ENCODE data around the gene TASOR2. TPM values are rescaled to one million over a fixed set of nuclear protein-coding genes. Genes with fewer than 3 reads are reported as not detected.

The TASOR2 gene
- total RNA-seq, 1 experiment from 2014 or later = 80.3 TPM

DNA sequence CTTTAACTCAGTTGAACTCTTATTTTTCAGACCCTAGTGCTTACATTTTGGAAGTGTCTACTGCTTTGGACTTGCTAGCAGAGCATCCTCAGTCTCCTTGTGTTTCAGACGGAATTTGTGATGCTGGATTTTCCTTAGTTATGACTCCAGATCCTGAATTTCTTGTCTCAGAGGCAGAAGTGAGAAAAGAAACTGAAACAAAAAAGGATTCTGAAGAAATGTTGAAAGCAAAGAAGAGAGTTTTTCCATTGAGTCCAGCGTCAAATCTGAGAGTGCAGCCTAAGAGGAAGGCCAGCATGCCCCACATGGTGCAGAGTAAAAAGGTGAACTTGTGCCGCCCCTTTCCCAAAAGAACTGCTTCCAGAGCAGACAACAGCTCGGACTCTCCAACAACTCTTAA, 46.1 kb downstream of the TASOR2 start:
- Histone ChIP-seq H3K9me3 (ENCODE audit: control insufficient read depth in 1 of 2, insufficient read depth in 1 of 2, low read depth in 1 of 2, low read length in 2 of 2) (no peaks in the 10 kb centered on the region), H3K36me3 (ENCODE audit: control insufficient read depth in 1 of 2, insufficient read depth in 2 of 2, low read length in 2 of 2) (peaks cover 15 to 36% of the 10 kb centered on the region in 2 experiments), H3K9me2 (ENCODE audit: insufficient read depth) (no peaks in the 10 kb centered on the region), H2AFZ (ENCODE audit: low read depth, low read length, poor library complexity, severe bottlenecking) (no peak overlapping the region), H3K4me1 (ENCODE audit: control insufficient read depth in 1 of 2, insufficient read depth in 2 of 2, low read length in 2 of 2) (no peaks in the 10 kb centered on the region), H3K4me3 (replicated peaks in 1 of 2; ENCODE audit: low read depth in 1 of 2, low read length in 2 of 2) (no peak overlapping the region), H3K27ac (ENCODE audit: low read depth, low read length) (no peak overlapping the region), H3K9ac (ENCODE audit: low read length) (no peak overlapping the region), H3K4me2 (ENCODE audit: low read length) (no peak overlapping the region), H3K27me3 (ENCODE audit: insufficient read depth, low read length) (no peaks in the 10 kb centered on the region), H3K79me2 (ENCODE audit: insufficient read depth, low read length) (peaks cover 18% of the 10 kb centered on the region), H4K20me1 (ENCODE audit: insufficient read depth) (no peaks in the 10 kb centered on the region; the same call in 1 of the 2 replicates)
- RAD21 ChIA-PET (ENCODE audit: low non-redundant PET in 1 of 2, low total read pairs in 2 of 2, uncharacterized antibody in 2 of 2, unreplicated experiment in 2 of 2) = no interaction called here
- CTCF ChIA-PET = interaction anchor here (1.1 kb wide), 1 partner anchor 13 kb away, joined by 3 read pairs; no protein-coding TSS in a partner anchor
- ATAC-seq (no peak), DNase-seq (ENCODE audit: low read depth, low spot score) (no peak)
- no TSS peak for BruUV-seq (replicated peaks)
- TF ChIP-seq POLR2A (IDR thresholded peaks at IDR 0.05; ENCODE audit: borderline replicate concordance, extremely low read depth, insufficient read depth, insufficient read length) (no peak), RAD21 (IDR thresholded peaks at IDR 0.05; ENCODE audit: low read depth) (no peak), CBX3 (IDR thresholded peaks at IDR 0.05; ENCODE audit: low read depth) (no peak), FOSL1 (IDR thresholded peaks at IDR 0.05; ENCODE audit: low read depth) (no peak), POLR2AphosphoS5 (IDR thresholded peaks at IDR 0.05; ENCODE audit: low read depth, low read length) (no peak), ZFX (IDR thresholded peaks at IDR 0.05) (no peak), EZH2 (IDR thresholded peaks at IDR 0.05) (no peak), ATF3 (IDR thresholded peaks at IDR 0.05) (no peak), YY1 (IDR thresholded peaks at IDR 0.05; ENCODE audit: extremely low read depth, insufficient replicate concordance, low read depth, low read length) (no peak), TCF7L2 (IDR thresholded peaks at IDR 0.05; ENCODE audit: borderline replicate concordance, extremely low read depth, insufficient read depth, insufficient read length) (no peak), ZNF274 (IDR thresholded peaks at IDR 0.05; ENCODE audit: low read depth, low read length) (no peak), ELF1 (IDR thresholded peaks at IDR 0.05; ENCODE audit: borderline replicate concordance, low read depth) (no peak), JUND (IDR thresholded peaks at IDR 0.05) (no peak), CEBPB (IDR thresholded peaks at IDR 0.05; ENCODE audit: low read depth) (no peak), EGR1 (IDR thresholded peaks at IDR 0.05; ENCODE audit: low read depth) (no peak)
- TF ChIP-seq, protein P1, sequence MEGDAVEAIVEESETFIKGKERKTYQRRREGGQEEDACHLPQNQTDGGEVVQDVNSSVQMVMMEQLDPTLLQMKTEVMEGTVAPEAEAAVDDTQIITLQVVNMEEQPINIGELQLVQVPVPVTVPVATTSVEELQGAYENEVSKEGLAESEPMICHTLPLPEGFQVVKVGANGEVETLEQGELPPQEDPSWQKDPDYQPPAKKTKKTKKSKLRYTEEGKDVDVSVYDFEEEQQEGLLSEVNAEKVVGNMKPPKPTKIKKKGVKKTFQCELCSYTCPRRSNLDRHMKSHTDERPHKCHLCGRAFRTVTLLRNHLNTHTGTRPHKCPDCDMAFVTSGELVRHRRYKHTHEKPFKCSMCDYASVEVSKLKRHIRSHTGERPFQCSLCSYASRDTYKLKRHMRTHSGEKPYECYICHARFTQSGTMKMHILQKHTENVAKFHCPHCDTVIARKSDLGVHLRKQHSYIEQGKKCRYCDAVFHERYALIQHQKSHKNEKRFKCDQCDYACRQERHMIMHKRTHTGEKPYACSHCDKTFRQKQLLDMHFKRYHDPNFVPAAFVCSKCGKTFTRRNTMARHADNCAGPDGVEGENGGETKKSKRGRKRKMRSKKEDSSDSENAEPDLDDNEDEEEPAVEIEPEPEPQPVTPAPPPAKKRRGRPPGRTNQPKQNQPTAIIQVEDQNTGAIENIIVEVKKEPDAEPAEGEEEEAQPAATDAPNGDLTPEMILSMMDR (IDR thresholded peaks at IDR 0.05 in 2 of 3, conservative IDR thresholded peaks at IDR 0.05 in 1 of 3; ENCODE audit: borderline replicate concordance in 1 of 3, insufficient read depth in 1 of 3, low read depth in 2 of 3, low read length in 2 of 3) = no peak
- TF ChIP-seq, protein P2, sequence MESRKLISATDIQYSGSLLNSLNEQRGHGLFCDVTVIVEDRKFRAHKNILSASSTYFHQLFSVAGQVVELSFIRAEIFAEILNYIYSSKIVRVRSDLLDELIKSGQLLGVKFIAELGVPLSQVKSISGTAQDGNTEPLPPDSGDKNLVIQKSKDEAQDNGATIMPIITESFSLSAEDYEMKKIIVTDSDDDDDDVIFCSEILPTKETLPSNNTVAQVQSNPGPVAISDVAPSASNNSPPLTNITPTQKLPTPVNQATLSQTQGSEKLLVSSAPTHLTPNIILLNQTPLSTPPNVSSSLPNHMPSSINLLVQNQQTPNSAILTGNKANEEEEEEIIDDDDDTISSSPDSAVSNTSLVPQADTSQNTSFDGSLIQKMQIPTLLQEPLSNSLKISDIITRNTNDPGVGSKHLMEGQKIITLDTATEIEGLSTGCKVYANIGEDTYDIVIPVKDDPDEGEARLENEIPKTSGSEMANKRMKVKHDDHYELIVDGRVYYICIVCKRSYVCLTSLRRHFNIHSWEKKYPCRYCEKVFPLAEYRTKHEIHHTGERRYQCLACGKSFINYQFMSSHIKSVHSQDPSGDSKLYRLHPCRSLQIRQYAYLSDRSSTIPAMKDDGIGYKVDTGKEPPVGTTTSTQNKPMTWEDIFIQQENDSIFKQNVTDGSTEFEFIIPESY (IDR thresholded peaks at IDR 0.05; ENCODE audit: extremely low read depth, insufficient replicate concordance, low read length) = no peak
- intact Hi-C loops (cut with micrococcal nuclease) = no loop called here
- POLR2A ChIA-PET = no interaction called here

Data from HCT116 (cell line).